Measurements from ENCODE around the gene IQCH. TPM values are rescaled to one million over a fixed set of nuclear protein-coding genes. Genes with fewer than 3 reads are reported as not detected.
A peak's percentile ranks its signal among the peaks of the same experiment; 100 is the strongest.

IQCH gene
- total RNA-seq, 1 experiment from 2014 or later, result 4.8 TPM

- DNase-seq (ENCODE audit: low read depth), result peak; percentile 51
These were observed 246.7 kb downstream of the IQCH start for GRCh38 chr15:67501177-67501835.

GRCh38 chr15:67501836-67502461 is 247.4 kb downstream of the IQCH start:
- DNase-seq (ENCODE audit: low read depth), result no peak

GRCh38 chr15:67504056-67504455 is 249.5 kb downstream of the IQCH start:
- no peak for DNase-seq (ENCODE audit: low read depth)

GRCh38 chr15:67504796-67505195 is 250.2 kb downstream of the IQCH start:
- DNase-seq (ENCODE audit: low read depth), result peak; percentile 11

GRCh38 chr15:67505675-67506572 is 251.3 kb downstream of the IQCH start:
- DNase-seq (ENCODE audit: low read depth), result no peak

GRCh38 chr15:67506775-67507747 is 252.5 kb downstream of the IQCH start:
- DNase-seq (ENCODE audit: low read depth), result no peak

- DNase-seq (ENCODE audit: low read depth), result no peak
These were observed 253.8 kb downstream of the IQCH start for GRCh38 chr15:67508407-67508806.

GRCh38 chr15:67509918-67510317 is 255.3 kb downstream of the IQCH start:
- DNase-seq (ENCODE audit: low read depth), result no peak

GRCh38 chr15:67510597-67511190 is 256.1 kb downstream of the IQCH start:
- DNase-seq (ENCODE audit: low read depth), result peak; percentile 72

- DNase-seq (ENCODE audit: low read depth), result peak; percentile 34
These were observed 257.0 kb downstream of the IQCH start for GRCh38 chr15:67511606-67512005.

GRCh38 chr15:67512140-67512539 is 257.6 kb downstream of the IQCH start:
- no peak for DNase-seq (ENCODE audit: low read depth)

- no peak for DNase-seq (ENCODE audit: low read depth)
These were observed 258.5 kb downstream of the IQCH start for GRCh38 chr15:67512933-67513714.

- no peak for DNase-seq (ENCODE audit: low read depth)
These were observed 260.5 kb downstream of the IQCH start for GRCh38 chr15:67515090-67515489.

- DNase-seq (ENCODE audit: low read depth), result no peak
These were observed 261.0 kb downstream of the IQCH start for GRCh38 chr15:67515557-67515956.

- no peak for DNase-seq (ENCODE audit: low read depth)
These were observed 265.9 kb downstream of the IQCH start for GRCh38 chr15:67520321-67521028.

- DNase-seq (ENCODE audit: low read depth), result peak; percentile 77
These were observed 266.6 kb downstream of the IQCH start, which contains the start of gene C15orf61 for GRCh38 chr15:67521029-67521782. TSS of gene C15orf61 (plus strand) at chr15:67521131. CDS start at chr15:67521249, 118 bp downstream.

GRCh38 chr15:67521783-67522568 is 267.4 kb downstream of the IQCH start:
- peak; percentile 37 for DNase-seq (ENCODE audit: low read depth)

- DNase-seq (ENCODE audit: low read depth), result no peak
These were observed 268.7 kb downstream of the IQCH start for GRCh38 chr15:67523330-67523729.

Data from LHCN-M2 (cell line).